Measurements from ENCODE around the gene LDHD. TPM values are rescaled to one million over a fixed set of nuclear protein-coding genes. Genes with fewer than 3 reads are reported as not detected.

The LDHD gene
- total and polyA plus RNA-seq, 7 donors: 2.5 to 114 (median 7.6) TPM

DNA sequence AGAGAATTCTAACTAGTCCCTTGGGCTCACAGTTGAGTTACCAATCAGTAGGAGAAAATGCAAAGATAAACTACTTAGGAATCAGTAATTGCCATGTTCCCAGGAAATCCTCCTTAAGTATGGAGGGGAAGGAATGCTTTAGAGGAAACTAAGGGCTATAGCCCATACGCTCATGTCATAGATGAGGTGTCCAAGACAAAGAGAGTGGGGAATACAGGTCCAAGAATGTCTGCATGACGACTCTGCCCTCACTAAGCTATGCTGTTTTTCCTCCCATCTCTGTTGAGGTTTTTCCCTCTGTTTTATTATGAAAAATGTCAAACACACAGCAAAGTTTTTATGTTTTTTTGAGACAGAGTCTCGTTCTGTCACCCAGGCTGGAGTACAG lies 16.0 kb downstream of the LDHD start:
- WGBS, 2 donors: 89 to 93% methylated on average over 3 of the region's 3 CpGs
- TF ChIP-seq POLR2AphosphoS5 (IDR thresholded peaks at IDR 0.05) (no peak), POLR2A (IDR thresholded peaks at IDR 0.05) (no peak), EP300 (IDR thresholded peaks at IDR 0.05) (no peak)
- TF ChIP-seq, protein P1, sequence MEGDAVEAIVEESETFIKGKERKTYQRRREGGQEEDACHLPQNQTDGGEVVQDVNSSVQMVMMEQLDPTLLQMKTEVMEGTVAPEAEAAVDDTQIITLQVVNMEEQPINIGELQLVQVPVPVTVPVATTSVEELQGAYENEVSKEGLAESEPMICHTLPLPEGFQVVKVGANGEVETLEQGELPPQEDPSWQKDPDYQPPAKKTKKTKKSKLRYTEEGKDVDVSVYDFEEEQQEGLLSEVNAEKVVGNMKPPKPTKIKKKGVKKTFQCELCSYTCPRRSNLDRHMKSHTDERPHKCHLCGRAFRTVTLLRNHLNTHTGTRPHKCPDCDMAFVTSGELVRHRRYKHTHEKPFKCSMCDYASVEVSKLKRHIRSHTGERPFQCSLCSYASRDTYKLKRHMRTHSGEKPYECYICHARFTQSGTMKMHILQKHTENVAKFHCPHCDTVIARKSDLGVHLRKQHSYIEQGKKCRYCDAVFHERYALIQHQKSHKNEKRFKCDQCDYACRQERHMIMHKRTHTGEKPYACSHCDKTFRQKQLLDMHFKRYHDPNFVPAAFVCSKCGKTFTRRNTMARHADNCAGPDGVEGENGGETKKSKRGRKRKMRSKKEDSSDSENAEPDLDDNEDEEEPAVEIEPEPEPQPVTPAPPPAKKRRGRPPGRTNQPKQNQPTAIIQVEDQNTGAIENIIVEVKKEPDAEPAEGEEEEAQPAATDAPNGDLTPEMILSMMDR (IDR thresholded peaks at IDR 0.05): no peak
- peaks cover 0 to 80% (median 65%) of the 10 kb centered on the region in 4 donors for H3K4me1 ChIP-seq
- H3K27me3 ChIP-seq: no peaks in the 10 kb centered on the region
- no peaks in the 10 kb centered on the region for H3K36me3 ChIP-seq
- peak overlapping the region in 3 of 4 donors; percentile 49 to 60 (median 53) for H3K27ac ChIP-seq
- intact Hi-C loops (cut with DNase I): loop anchor here (10.0 kb wide), 1 partner anchor 56 kb away; no protein-coding TSS in a partner anchor
- H3K4me3 ChIP-seq: no peak overlapping the region
- no peak for DNase-seq
- H3K9me3 ChIP-seq: no peaks in the 10 kb centered on the region

DNA sequence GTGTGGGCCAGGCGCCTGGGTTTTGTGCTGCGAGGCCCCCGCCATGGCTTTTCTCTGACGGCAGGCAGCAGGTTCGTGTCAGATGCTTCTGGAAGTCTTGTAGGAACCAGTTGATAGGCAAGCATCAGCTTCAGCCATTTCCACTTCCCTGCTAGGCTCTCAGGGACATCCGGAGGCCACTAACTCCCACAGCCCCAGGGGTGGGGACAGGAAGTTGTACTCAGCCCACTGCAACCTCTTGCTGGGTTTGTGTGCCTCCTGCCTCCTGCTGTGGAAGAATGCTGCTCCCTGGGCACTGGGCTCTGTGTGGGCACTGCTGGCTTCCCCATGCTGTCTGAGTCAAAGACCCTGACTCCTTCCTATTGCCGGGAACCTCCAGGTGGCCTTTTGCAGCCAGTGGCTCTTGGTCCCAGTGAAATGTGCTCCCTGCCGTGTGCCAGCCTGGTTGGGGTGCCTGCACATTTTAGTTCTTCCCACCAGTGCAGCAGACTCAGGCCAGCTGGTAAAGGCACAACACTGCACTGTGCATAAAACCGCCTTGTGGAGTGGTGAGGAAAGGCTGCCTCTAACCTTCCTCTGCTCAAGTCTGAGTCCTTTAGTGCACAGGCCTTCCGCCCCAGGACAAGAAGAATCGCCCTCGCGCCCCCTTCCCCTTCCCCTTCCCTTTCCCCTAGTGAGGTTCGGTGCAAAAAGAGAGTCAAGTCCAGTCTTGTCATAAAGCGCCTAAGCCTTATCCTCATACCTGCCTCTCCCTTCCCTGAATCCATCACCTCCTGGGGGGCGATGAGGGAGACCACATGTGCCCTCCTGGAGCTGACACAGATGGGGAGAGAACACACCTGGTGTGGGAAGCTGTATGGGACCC lies 16.6 kb downstream of the LDHD start:
- Histone ChIP-seq H3K4me1 (peaks cover 0 to 75% (median 58%) of the 10 kb centered on the region in 4 donors), H3K27ac (peak overlapping the region in 3 of 4 donors; percentile 49 to 60 (median 53)), H3K4me3 (no peak overlapping the region), H3K27me3 (no peaks in the 10 kb centered on the region), H3K9me3 (no peaks in the 10 kb centered on the region), H3K36me3 (peaks cover 0 to 3% (median 0%) of the 10 kb centered on the region in 4 donors)
- no peak for DNase-seq
- intact Hi-C loops (cut with DNase I): loop anchor here (10.0 kb wide), 1 partner anchor 55 kb away; no protein-coding TSS in a partner anchor
- 65 to 86% methylated on average over 16 of the region's 16 CpGs for WGBS, 2 donors
- TF ChIP-seq, protein P1 (IDR thresholded peaks at IDR 0.05): no peak

DNA sequence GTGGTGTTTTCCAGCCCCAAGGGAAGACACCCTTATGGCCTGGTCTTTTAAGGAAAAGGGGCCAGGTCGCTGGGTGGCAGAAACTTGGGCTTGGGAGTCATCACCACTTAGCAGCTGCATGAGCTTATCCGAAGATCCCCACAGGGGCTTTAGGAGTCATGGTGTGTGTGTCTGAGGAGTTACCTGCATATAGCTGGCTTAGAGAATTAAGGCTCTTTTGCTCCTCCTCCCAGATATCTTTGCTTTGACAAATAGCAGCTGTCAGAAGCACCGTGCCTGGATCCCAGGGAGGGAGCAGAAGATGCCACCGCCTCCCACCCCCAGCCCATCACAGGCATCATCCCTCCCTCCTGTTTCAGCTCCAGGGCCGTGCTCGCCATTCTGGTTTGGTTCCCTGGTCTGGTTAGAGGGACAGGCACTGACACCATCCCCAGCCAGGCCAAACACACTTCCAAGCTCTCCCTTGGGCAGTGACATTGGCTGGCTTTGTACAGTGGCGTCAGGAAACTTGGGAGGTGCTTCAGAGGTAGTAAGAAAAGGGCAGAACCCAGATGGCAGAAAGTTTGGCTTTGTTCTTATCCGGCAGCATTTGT lies 17.4 kb downstream of the LDHD start:
- intact Hi-C loops (cut with DNase I): no loop called here
- Histone ChIP-seq H3K27ac (peak overlapping the region in 3 of 4 donors; percentile 49 to 60 (median 53)), H3K4me1 (peaks cover 0 to 67% (median 50%) of the 10 kb centered on the region in 4 donors), H3K27me3 (no peaks in the 10 kb centered on the region), H3K9me3 (no peaks in the 10 kb centered on the region), H3K36me3 (peaks cover 0 to 5% (median 2%) of the 10 kb centered on the region in 4 donors), H3K4me3 (no peak overlapping the region)
- no peak for TF ChIP-seq POLR2A (IDR thresholded peaks at IDR 0.05)
- WGBS, 2 donors: 79 to 86% methylated on average over 8 of the region's 8 CpGs
- DNase-seq: no peak

DNA sequence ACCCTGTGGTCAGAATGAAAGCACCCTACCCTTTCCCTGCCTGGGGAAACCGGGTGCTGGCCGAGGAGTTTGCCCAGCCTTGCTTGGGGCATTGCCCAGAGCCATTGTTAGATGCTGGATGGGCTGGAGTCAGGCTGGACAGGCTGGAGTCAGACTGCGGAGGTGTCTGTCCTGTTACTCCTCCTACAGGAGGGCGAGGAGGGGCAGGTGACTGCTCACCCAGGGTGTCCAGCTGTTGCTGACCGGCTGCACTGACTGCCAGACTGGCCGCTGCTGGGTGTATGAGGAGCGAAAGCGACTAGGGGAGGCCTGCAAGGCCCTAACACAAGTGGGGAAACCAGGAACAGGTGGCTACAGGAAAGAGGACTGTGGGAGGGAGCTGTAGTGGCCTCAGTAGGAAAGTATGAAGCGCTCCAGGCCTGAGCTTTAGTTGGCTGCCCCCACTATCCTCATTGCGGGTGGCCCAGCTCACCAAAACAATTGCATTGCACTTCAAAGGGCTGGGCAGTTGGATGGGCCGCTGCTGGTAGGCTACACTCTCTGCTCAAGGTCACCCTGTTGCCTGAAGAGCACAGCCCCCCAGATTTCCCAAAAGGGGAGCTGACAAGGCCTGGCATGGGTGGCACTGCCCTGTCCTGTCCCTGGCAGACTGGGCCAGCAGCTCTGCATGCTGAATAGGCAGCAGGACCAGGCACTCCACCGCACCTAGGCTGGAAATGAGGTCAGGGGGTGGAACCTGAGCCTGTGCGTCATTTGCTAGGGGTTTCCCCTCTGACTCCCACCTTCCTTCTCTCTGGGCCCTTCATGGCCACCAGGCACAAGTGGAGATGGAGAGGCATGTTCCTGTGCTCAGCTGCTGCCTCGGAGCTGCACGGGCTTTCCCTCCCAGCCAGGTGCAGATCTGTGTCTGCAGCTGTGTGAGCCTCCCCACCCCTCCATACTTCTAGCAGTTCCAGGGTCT lies 18.4 kb downstream of the LDHD start:
- Histone ChIP-seq H3K4me3 (no peak overlapping the region), H3K27me3 (no peaks in the 10 kb centered on the region), H3K9me3 (no peaks in the 10 kb centered on the region), H3K27ac (peak overlapping the region in 3 of 4 donors; percentile 49 to 60 (median 53)), H3K36me3 (peaks cover 0 to 5% (median 2%) of the 10 kb centered on the region in 4 donors), H3K4me1 (peaks cover 0 to 57% (median 46%) of the 10 kb centered on the region in 4 donors)
- 81 to 90% methylated on average over 15 of the region's 15 CpGs for WGBS, 2 donors
- no peak for DNase-seq
- intact Hi-C loops (cut with DNase I): no loop called here
- TF ChIP-seq EP300 (IDR thresholded peaks at IDR 0.05) (no peak), POLR2A (IDR thresholded peaks at IDR 0.05) (no peak), POLR2AphosphoS5 (IDR thresholded peaks at IDR 0.05) (no peak)
- TF ChIP-seq, protein P1 (IDR thresholded peaks at IDR 0.05): no peak
